NCI-H2227 treated with DMSO at 0.1 percent for 48 hours (cell line): ENCODE data around the gene DLGAP1.

ENCODE experiments used
- DNase-seq: peaks from one replicate; lab custom pipeline; 2025; lab: John Stamatoyannopoulos, UW

DLGAP1 gene

DNA sequence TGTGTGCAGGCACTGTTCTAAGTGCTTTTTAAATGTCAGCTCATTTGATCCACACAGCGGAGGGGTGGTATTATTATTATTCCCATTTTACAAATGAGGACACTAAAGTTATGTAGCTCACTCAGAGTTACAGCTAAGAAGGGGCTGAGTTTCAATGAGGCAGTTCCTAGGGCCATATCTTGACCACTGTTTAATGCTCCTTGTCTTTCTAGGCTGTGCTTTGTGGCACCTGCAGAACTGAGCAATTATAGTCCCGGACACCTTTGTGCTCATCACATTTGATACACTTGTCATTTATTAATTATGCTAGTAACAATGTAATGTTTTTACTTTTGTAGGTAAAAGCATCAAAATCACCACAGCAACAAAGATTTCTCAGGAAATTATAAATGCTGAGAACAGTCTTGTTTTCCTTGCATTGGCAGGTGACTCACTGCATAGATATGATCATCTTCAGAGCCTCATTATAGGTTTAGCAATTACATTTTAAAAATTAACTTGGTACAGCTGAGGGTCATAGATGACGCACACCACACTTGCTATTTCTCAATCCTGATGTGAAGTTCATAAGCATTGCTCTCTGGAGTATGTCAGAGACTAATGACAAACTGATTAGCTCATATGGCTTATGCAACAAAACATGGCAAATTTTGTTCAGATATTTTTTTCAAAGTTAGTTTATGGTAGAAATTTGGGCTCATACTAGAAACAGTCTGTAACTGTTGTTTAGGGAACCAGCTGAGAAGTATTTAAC, 638.3 kb downstream of the DLGAP1 start:
- DNase-seq: no peak

DNA sequence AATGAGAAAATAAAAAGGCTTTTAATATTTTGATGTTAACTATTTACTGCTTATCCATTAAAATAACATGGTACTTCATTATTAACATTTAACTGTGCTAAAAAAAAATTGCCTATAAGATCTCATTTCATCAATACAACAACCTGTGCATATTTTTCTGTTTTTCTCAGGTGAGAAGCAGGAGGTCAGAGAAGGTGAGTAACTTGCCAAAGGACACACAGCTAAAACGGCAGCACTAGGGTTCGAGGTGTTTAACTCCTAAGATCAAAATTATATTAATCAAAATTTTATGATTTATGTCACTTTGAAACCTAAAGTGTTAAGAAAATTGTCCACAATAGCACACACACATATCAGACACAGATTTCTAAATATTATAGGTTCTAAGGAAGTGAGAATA, 639.1 kb downstream of the DLGAP1 start:
- DNase-seq: no peak

DNA sequence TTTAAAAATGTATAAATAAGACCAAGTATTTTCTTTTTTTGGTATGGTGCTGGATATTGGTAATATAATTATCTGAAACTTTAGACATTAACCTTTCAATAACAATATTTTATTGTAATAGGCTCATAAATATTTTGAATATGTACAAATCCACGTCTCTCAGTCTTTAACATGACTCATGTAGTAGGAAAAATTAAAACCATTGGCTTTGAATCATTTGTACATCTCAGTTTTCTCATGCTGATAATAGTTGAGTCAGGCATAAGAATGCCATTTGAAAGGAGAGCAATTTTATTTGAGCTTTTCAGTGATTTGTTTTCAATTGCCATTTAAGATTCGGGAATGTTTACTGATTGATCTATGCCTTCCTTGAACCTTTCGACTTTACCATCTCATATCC, 640.3 kb downstream of the DLGAP1 start:
- DNase-seq: no peak

DNA sequence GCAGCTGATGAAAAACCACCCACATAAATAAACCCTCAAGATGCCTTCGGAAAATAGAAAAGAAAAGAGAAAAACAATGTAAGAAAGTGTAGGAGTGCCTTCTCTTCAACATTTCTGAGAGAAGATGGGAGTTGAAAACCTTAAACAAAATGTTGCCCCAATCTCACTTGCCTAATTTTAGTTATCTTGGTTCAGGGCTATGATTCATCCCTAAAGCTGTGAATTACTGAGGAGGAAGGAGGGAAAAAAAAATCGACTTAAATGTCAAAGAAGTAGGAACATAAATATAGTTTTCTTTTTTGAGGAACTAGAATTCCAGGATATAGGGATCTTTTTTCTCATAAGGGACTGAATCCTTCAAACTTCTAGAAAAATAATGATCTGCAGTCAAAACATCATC, 644.8 kb downstream of the DLGAP1 start:
- DNase-seq: no peak

DNA sequence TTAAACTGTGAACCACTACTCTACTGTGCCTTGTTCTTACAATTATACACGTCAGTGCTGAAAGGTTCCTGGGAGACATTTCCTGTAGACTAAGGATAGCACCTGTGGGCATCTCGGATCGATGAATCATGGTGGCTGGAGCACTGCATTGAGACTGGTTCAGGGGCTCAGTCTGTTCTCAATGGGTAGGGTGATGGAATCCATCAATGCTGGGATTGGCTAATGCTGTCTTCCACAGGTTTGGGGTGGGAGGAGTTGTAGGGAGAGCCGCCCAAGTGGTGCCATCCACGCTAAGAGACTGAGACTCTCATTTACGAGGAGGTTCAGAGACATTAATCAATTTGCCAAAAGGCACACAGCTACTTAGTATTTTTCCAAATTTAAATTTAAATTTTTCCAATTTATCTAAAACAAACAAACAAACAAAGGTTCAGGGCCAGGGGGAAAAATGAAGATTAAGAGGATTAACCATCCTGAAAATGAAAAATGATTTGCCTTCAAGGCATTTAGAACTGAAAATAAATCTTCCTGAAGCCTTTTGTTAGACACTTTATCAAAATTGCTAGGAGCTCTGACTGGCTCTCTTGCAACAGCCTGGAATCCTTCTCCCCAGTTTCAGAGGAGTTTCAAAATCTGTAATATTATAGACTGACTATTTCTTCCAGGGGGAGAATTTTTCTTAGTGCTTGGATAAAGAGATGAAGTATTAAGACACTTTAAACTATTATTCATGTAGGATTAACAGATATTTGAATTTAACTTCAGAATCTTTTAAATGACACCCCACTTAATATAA, 645.9 kb downstream of the DLGAP1 start:
- DNase-seq: no peak

DNA sequence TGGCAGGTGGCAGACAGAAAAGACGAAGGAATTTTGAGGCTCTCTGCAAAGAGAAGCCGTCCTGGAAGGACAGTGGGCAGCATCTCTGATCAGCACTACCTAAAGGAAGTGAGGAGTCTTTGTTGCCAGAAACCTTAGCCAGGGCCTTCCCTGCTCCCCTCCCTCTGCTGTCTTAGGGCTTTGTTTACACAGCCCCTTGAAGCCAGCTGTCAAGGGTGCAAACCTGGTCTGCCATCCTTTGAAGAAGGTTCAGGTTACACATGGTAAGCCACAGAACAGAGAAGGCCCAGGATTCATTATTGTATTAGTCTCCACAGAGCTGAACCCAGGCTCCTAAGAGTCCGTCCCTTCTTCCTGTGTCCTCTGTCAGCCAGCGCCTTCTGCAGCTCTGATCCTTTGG, 648.5 kb downstream of the DLGAP1 start:
- DNase-seq: no peak

DNA sequence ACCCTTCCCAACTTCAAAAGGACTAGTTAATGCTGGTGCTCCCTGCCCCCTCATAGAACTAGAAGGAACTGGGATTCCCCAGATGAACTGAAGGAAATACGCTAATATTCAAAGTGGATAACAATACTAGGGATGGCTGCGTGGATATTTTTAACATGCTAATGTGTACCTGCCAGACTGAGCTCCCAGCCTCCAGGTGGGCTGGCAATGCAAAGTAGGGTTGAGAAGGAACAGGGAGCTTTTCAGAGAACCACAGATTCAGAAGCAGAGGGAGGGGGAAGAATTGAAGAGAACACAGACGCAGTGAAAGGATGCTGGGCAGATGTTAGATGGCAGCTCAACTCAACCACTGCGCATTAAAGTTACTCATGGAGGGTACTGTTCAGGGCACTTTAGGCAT, 650.8 kb downstream of the DLGAP1 start:
- no peak for DNase-seq

DNA sequence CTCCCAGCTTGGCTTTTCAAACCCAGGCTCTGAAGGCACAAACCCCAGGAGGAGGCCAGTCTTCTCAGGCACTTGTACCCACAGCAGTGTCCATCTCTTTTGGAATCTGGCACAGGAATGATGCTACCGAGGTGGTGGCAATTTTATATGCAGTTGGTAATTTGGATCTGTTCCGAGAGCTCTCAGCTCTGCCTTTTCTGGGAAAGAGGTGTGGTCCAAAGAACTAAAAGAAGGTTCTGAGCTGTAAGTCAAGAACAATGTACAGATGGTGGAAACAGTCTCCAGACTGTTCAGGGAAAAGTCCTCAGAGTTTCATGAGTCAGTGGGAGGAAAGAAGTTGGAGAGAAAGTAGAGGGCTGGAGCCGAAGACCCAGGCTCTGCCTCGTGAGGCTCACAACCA, 651.8 kb downstream of the DLGAP1 start:
- no peak for DNase-seq

DNA sequence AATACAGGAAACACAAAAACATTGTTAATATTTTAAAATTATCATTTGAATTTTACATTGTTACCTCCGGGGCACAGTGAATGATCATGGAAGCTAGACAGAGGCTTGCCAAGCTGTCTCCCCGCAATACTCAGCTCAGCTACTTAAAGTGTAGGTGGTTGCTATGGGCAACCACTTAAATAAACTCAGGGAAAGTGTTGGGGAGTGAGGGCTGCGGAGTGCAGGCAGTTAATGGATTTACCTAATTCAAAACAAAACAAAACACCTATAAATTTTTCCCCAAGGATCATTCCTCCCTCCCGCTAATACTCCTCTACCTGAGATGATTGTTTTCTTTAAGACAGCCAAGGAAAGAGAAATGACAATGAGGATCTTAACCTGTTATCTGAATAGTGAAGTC, 655.6 kb downstream of the DLGAP1 start:
- DNase-seq: no peak

DNA sequence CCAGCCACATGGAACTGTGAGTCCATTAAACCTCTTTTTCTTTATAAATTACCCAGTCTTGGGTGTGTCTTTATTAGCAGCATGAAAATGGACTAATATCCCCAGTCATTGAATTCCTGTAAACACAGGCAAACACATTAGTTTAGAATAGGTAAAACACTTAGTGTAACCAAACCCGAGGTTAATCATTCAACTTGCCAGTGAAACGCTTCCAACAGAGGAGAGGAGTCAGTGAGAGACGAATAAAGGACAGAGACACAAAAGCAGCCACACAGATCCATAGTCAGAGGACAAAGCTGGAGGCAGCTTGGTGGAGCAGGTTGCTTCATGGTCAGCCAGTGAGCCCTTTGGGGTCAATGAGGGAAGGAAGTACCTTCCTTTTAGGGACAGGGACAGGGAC, 657.1 kb downstream of the DLGAP1 start:
- DNase-seq: no peak

DNA sequence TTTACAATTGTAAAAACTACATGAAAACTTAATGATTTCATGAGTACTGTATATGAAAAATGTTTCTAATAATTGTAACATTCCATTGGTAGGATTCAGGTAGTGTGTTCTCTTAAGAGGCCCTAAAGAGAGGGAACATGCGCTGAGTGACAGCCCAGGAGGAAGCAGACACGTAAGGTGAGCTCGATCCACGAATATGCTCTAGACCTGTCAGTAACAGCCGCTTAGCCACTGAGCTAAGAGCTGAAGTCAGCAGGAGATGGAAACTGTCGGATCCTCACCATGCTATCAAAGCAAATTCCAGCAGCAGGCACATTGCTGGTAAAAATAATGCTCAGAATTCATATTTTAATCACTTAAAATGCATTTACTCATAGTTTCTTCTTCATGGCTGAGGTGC, 658.7 kb downstream of the DLGAP1 start:
- DNase-seq: no peak

DNA sequence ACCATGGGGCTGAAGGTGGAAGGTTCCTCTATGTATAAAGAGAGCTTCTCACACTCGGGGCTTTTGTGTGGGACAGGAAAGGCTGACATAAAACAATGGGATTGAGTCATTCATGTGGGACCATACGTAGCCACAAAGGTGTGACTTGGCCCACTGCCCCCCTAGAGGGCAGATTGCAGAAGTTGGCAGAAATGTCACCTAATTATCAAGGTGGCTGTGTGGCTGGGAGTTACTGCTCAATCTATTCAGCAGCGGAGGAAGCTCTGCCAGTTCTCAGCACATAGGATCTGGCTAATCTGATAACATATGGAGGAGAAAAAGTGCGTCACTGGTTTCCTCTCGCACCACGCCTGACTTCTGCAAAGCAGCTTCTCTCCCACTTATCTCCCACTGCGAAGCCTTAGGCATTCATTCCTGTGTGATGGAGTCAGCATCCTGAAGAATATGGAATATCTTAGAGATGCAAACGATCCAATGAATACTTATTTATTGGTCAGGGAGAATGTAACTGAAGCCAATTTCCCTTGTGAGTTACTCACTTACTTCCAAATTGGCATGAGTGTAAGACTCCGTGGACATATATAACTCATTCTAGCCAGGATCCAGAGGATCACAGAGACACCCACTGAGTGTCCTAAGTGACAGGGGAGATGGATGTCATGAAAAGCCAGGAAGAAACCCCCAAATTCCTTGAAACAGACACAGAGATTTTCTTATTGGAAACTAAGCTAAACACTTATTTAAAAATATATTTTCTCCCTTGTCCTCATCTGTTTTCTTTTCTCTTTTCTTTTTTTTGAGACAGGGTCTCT, 660.4 kb downstream of the DLGAP1 start:
- DNase-seq: no peak

DNA sequence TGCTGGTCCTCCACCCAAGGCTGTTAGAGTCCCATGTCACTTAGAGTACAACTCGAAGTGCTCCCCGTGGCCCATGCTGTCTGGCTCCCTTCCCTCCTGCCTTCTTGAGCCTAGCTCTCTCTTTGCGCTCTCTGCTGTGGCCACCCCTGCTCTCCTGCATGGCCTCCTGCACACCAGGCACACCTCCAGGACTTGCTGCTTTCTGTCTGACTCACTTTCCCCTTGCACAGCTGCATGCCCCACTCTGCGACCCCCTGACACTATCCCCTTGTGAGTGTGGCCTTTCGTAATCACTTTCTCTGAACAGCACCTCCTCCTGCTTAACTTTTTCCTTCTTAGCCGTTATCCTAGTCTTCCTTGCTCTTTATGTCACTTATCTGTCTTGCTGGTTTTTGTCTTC, 661.6 kb downstream of the DLGAP1 start:
- no peak for DNase-seq

DNA sequence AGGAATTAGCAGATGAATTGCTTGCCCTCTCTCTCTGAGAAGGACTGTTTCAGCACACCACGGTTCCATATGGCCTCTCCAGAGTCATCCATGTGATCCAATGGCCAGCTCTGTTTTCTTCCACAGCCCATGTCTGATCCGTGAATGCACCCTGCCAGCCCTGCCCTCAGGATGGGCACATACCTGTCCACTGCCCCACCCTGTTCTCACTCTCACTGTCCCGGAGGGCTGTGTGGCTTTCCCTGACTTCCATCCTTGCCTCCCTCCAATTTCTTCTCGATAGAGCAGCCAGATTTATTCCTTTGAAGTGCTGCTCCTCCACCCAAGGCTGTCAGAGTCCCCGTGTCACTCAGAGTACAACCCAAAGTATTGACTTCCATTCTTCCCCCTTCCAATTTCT, 662.0 kb downstream of the DLGAP1 start:
- DNase-seq: no peak

DNA sequence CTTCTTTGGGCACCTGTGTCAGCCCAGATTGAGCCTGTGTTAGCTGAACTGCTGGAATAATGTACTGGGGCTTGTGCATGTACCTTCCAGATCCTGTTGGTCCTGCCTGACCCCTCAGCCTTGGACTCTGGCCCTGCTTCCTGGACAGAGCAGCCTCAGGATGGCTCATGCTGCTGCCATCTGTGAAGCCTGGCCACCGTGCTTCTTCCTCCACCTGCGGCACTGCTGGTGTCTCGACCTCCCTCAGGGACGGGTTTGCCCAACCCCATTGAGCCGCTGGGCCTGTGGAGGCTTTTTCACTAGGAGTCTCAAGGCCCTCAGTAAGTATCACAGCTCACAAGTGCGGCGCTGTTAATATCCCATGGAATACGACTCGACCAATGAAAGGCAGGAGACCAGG, 662.4 kb downstream of the DLGAP1 start:
- DNase-seq: no peak

DNA sequence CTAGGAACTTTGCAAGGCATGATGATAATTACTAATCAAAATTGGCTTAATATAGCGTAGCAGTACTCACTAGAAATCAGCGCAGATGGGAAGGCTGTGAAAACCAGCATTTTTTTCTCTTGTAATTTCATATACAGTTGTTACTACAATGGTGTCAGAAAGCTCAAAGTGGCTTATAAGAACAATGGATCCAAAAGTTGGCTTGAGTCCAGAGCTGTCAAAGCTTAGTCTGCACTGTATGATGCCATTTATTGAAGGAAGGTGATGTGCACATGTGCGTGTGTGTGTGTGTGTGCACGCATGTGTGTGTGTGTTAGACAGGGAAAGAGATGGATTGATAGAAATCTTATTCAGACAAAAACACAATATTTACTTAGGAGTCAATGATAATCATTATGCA, 663.9 kb downstream of the DLGAP1 start:
- DNase-seq: no peak

DNA sequence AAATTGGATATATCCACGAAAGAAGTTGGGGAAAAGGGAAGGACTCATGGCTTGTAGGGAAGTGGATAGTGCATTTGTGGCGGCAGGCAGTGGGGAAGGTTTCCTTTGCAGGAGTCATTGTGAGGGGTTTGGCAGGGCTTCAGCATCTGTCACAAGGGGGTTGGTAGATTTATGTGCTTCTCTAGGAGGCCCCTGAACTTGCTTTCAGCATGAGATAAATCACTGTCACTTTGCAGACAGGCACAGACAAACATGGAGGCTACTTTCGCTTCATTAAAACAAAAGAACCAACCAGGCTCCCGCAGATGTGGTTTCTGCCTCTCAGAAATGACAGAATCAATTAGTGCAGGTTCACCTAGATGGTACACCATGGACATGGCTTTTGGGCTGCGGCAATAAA, 664.4 kb downstream of the DLGAP1 start:
- DNase-seq: no peak

DNA sequence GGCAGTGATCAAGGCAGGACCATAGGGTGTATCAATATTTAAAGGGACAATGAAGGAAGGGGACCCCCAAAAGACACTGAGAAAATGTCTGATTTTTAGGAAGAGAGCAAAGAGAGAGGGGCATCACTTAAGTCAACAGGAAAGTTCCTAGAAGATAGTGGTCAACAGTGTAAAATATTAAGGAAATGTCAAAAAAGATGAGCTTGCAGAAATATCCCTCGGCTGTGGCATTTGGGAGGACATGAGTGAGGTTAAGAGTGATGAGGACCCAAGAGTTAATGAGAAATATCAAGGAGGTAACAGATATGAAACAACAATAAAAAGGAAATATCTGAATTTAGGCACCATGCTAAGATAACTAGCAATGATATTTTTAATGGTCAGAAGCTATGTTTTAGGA, 665.6 kb downstream of the DLGAP1 start:
- DNase-seq: no peak

DNA sequence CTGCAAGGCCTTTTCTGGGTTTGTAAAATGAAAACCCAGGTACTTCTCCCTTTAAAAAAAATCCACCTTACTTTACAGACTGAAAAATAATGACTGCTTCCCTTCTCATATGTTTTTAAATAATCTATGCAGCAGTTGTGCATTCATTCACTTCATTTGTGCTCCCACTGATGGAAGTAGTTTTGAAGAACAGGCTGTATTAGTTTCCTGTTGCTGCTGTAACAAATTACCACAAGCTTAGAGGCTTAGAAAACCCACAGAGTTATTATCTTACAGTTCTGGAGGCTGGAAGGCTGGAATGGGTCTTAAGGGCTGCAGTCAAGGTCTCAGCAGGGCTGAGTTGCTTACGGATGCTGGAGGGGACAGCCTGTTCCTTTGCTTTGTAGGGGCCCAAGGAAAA, 670.2 kb downstream of the DLGAP1 start:
- no peak for DNase-seq

DNA sequence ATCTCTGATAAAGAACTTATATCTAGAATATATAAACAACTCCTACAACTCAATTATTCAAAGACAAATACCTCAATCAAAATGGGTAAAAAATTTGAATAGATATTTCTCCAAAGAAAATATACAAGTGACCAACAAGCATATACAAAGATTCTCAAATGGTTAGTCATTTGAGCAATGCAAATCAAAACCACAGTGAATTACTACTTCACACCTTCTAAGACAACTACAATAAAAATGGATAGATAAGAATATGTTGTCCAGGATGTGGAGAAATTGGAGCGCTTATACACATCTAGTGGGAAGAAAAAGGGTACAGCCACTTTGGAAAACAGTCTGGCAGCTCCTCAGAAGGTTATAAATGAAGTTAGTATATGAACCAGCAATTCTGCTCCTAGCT, 672.2 kb downstream of the DLGAP1 start:
- no peak for DNase-seq

DNA sequence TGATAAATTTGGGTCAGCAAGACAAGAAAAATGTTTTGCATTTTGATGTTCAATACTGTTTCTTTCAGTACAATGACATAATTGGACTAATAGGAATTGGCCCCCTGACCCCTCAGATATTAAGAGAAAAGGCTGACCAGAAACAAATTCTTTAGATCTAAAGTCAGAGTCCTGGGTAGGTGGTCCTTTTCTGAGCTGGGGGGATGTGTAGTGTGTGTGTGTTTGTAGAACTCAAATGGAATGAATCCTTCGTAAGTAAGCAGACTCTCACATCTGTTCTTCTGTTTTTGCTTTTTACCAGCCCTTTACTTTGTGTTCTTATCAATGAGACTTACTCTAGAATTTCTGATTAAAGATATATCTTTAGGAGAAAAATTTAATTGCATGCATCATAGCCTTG, 677.4 kb downstream of the DLGAP1 start:
- no peak for DNase-seq

DNA sequence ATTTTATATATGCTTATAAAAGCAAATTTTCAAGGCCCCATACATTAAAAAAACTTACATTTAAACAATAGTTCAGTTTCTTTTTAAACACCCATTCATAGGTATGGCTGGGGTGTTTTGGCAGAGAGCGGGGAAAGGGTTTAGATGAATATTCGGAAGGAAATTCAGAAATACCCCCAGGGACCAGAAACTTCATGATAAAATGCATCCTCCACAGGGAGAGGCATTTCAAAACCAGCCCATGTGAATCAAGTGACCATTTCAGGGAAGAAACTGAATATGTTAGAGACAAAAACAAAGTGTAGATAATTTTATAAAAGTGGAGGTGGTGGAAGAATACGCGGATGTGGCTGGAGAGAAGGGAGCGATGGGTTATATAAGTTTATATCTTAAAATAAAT, 678.0 kb downstream of the DLGAP1 start:
- DNase-seq: no peak

DNA sequence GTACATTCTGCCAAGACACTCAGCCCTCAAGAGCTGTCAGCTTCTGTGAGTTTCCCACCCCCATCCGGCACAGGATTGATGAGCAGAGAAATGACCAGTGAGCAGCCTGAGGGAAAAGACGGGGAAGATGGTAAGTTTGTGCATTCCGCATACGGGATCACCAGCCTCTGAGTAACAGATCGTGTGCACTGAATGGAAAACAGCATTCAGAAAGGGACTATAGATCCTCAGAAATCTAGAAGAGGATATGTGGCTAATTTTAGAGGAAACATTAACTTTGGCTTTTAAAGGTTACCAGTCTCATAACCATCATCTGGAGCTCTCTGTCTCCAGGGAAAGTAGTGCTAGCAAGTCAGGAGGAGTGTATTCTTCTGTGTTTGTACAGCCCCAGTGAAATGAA, 679.1 kb downstream of the DLGAP1 start:
- DNase-seq: no peak
